MCF 10A (cell line): ENCODE data around the gene SCN2A. TPM values are rescaled to one million over a fixed set of nuclear protein-coding genes. Genes with fewer than 3 reads are reported as not detected.

Source experiments
- BruUV-seq: library from RNA; stranded (reverse); fragments of 400-500 nt; replicated peaks from 2 replicates; lab custom pipeline; 2021; lab: Mats Ljungman, UMichigan
- CTCF ChIA-PET: fragments of 300-600 bp; sonication (Branson Sonifier 250); formaldehyde crosslinking; extraction: SDS; loops from one replicate; lab custom pipeline; 2021; ENCODE audit warnings: antibody characterized with exemption, inconsistent platforms; lab: Yijun Ruan, JAX
- POLR2A ChIA-PET: fragments of 300-600, 350-650 bp; sonication (Branson Sonifier 250); formaldehyde crosslinking; extraction: SDS; loops from one replicate; lab custom pipeline; 2020; ENCODE audit warnings: antibody characterized with exemption, inconsistent platforms; lab: Yijun Ruan, JAX
- DNase-seq: peaks from one replicate; pipeline ENCODE4 v3.0.0-alpha.2; 2018; ENCODE audit not compliant: unreplicated experiment
- H3K27ac Mint-ChIP-seq: one replicate; pipeline ENCODE4 v1.8.0; 2022; ENCODE audit warnings: mild to moderate bottlenecking, low read depth, mixed read lengths; ENCODE audit not compliant: unreplicated experiment
- H3K27me3 Mint-ChIP-seq: one replicate; pipeline ENCODE4 v1.8.0; 2022; ENCODE audit warnings: mixed read lengths; ENCODE audit not compliant: insufficient read depth, unreplicated experiment
- H3K36me3 Mint-ChIP-seq: one replicate; pipeline ENCODE4 v1.8.0; 2022; ENCODE audit warnings: mild to moderate bottlenecking, moderate library complexity, mixed read lengths; ENCODE audit not compliant: insufficient read depth, unreplicated experiment
- H3K4me1 Mint-ChIP-seq: one replicate; pipeline ENCODE4 v1.8.0; 2022; ENCODE audit warnings: mixed read lengths; ENCODE audit not compliant: insufficient read depth, unreplicated experiment
- H3K4me3 Mint-ChIP-seq: one replicate; pipeline ENCODE4 v1.8.0; 2022; ENCODE audit warnings: mild to moderate bottlenecking, moderate library complexity, mixed read lengths; ENCODE audit not compliant: unreplicated experiment
- H3K9me3 Mint-ChIP-seq: one replicate; pipeline ENCODE4 v1.8.0; 2022; ENCODE audit warnings: mixed read lengths; ENCODE audit not compliant: unreplicated experiment
- intact Hi-C: fragments of 100-400 bp; cut with micrococcal nuclease; formaldehyde crosslinking; loops from 2 replicates; pipeline ENCODE4 v1.14.1; 2022
- total RNA-seq: library from RNA; stranded (reverse); gene quantifications from 2 replicates; pipeline ENCODE4 v1.2.3, GENCODE V29; 2022
- TF ChIP-seq, protein P1 (sequence below): fragments of 200-600 bp; IDR thresholded peaks from one replicate; pipeline ENCODE4 v1.8.0; 2022; ENCODE audit warnings: antibody characterized with exemption, mild to moderate bottlenecking; ENCODE audit not compliant: unreplicated experiment

Gene SCN2A
- total RNA-seq, 1 experiment from 2014 or later = not detected

DNA sequence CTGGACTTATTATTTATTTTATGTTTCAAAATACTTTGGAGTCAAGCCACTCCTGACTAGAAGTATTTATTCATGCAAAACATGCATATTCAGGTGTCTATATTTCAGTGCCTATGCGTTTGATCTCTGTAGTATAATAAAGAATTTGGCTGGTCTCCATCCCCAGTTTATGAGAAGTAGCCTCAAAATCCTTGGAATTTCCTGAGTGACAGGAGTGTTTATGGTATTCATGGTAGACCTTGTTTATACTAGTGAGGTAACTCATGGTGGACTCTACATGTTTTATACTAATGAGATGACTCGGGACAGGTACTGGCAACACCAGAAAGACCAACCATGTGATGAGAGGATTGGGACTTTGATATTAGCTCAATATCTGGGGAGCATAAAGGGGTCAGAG, 186.3 kb downstream of the SCN2A start:
- POLR2A ChIA-PET = no interaction called here
- DNase-seq = no peak
- H3K36me3 Mint-ChIP-seq = no peaks in the 10 kb centered on the region

DNA sequence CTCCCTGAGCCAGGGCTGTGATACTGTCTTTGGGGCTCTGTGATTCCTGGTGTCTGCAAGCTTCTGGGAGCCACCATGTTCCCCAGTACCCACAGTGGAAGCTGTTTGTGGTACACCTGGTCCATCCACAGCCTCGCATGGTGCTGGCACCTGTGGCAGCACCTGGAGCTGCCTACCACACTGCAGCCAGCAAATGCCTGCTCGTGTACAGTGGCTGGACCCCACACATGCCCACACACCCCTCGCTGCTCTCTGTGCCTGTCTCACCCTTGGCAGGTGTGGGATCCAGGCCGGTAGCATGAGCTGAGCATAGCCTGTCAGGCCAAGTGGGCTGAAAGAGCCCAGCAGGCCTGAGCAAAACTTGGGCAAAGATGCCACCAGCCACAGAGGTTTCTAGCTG, 188.5 kb downstream of the SCN2A start:
- Mint-ChIP-seq H3K27ac (no peak overlapping the region), H3K36me3 (no peaks in the 10 kb centered on the region), H3K27me3 (peaks cover 10% of the 10 kb centered on the region), H3K9me3 (no peaks in the 10 kb centered on the region), H3K4me1 (no peaks in the 10 kb centered on the region), H3K4me3 (no peak overlapping the region)
- POLR2A ChIA-PET = no interaction called here
- BruUV-seq = no TSS peak
- TF ChIP-seq, protein P1, sequence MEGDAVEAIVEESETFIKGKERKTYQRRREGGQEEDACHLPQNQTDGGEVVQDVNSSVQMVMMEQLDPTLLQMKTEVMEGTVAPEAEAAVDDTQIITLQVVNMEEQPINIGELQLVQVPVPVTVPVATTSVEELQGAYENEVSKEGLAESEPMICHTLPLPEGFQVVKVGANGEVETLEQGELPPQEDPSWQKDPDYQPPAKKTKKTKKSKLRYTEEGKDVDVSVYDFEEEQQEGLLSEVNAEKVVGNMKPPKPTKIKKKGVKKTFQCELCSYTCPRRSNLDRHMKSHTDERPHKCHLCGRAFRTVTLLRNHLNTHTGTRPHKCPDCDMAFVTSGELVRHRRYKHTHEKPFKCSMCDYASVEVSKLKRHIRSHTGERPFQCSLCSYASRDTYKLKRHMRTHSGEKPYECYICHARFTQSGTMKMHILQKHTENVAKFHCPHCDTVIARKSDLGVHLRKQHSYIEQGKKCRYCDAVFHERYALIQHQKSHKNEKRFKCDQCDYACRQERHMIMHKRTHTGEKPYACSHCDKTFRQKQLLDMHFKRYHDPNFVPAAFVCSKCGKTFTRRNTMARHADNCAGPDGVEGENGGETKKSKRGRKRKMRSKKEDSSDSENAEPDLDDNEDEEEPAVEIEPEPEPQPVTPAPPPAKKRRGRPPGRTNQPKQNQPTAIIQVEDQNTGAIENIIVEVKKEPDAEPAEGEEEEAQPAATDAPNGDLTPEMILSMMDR = no peak
- DNase-seq = no peak
- CTCF ChIA-PET = interaction anchor here (0.5 to 1.0 kb wide), 4 partner anchors 19 to 526 kb away, joined by 3 to 5 read pairs (median 4); partner anchors contain the start of gene TTC21B
- intact Hi-C loops = no loop called here

More for the DNA sequence above, 186.3 kb downstream of the SCN2A start:
- Mint-ChIP-seq H3K27ac (no peak overlapping the region), H3K4me3 (no peak overlapping the region), H3K27me3 (peaks cover 22% of the 10 kb centered on the region), H3K4me1 (no peaks in the 10 kb centered on the region), H3K9me3 (no peaks in the 10 kb centered on the region)
- no TSS peak for BruUV-seq
- intact Hi-C loops = no loop called here
- CTCF ChIA-PET = interaction anchor here (0.6 to 0.7 kb wide), 2 partner anchors 21 to 102 kb away, joined by 3 to 4 read pairs; no protein-coding TSS in a partner anchor
- TF ChIP-seq, protein P1 = no peak

DNA sequence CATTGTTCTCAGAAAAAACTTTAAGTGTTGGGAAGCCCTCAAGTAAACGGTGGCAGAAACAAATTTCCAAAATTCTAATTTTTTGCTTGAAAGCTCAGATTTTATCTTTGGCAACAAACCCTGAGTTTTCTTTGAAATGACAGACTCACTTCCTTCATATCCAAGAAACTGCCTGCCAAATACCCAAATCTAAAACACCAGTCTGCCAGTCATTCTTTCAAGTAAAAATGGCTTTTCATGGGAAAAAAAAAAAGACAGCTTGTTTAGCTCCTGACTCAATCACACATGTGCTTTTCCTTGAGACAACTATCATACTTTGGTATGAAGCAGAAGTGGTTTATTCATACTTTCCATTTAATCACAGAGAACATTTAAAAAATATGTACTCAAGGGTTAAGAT, 189.7 kb downstream of the SCN2A start:
- DNase-seq = no peak
- Mint-ChIP-seq H3K27me3 (peaks cover 10% of the 10 kb centered on the region), H3K4me1 (no peaks in the 10 kb centered on the region), H3K36me3 (no peaks in the 10 kb centered on the region), H3K4me3 (no peak overlapping the region), H3K9me3 (no peaks in the 10 kb centered on the region), H3K27ac (no peak overlapping the region)
- CTCF ChIA-PET = interaction anchor here (0.6 kb wide), 1 partner anchor 12 kb away, joined by 5 read pairs; no protein-coding TSS in a partner anchor
- intact Hi-C loops = no loop called here
- POLR2A ChIA-PET = no interaction called here
- TF ChIP-seq, protein P1 = no peak
- no TSS peak for BruUV-seq

DNA sequence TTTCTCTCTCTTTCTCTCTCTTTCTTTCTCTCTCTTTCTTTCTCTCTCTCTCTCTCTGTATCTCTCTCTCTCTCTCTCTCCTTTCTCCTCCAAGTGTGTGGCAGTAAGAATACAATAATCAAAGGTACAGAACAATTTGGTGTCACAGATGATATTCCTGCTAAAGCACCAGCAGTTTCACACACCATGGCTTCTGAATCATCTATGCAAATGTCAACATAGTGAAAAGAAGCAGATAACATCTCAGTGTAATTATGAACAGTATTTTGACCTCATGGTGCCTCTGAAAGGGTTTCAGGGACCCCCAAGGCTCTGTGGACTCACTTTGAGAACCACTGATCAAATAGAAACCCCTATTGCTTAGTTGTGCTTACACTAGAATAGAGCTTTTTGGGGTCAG, 191.8 kb downstream of the SCN2A start:
- peaks cover 10% of the 10 kb centered on the region for H3K27me3 Mint-ChIP-seq
- H3K27ac Mint-ChIP-seq = no peak overlapping the region
- POLR2A ChIA-PET = no interaction called here
- no peaks in the 10 kb centered on the region for H3K9me3 Mint-ChIP-seq
- TF ChIP-seq, protein P1 = no peak
- no peak overlapping the region for H3K4me3 Mint-ChIP-seq
- CTCF ChIA-PET = interaction anchor here (0.5 kb wide), 1 partner anchor 15 kb away, joined by 4 read pairs; no protein-coding TSS in a partner anchor
- intact Hi-C loops = no loop called here
- no peaks in the 10 kb centered on the region for H3K36me3 Mint-ChIP-seq
- no peaks in the 10 kb centered on the region for H3K4me1 Mint-ChIP-seq
- DNase-seq = no peak
- BruUV-seq = no TSS peak
